Measurements from ENCODE around the gene PLN. TPM values are rescaled to one million over a fixed set of nuclear protein-coding genes. Genes with fewer than 3 reads are reported as not detected.

Gene PLN
- total and polyA plus RNA-seq, 9 of the 15 experiments (the other 6 are each of a cell fraction or from before 2014, with no cell fraction given) = 0.03 to 0.30 (median 0.03) TPM; not detected in 6

DNA sequence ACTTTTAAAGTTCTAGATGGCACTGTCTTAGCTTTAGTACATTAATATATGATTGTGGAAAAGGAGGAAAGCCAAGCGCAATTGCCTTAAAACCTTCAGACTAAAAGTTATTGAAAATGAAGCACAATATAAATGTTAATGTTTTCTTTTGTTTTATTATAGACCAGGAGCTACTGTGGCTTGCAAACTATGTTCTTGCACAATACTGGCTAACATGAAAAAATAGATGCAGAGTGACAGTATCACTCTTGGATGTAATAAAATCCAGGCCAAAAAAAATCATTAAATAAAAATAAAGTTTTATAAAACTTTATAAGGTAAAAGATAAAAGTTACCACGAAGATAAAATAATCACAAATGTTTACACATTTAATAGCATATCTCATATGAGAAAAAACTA lies 18.3 kb upstream of the PLN start:
- DNase-seq (ENCODE audit: extremely low read depth in 1 of 4, low spot score in 3 of 4) (no peak), FAIRE-seq (no peak), ATAC-seq (no peak)
- no TSS peak for BruUV-seq (replicated peaks)
- Histone ChIP-seq H3K79me2 (ENCODE audit: control insufficient read depth, insufficient read depth, low read length) (0 out of 3 replicates have a peak, but pooled peaks cover 6% of the 10 kb centered on the region), H2AFZ (ENCODE audit: low read depth, low read length) (no peak overlapping the region), H3K36me3 (ENCODE audit: control insufficient read depth, insufficient read depth, low read length) (no peaks in the 10 kb centered on the region), H3K4me3 (no peak overlapping the region), H3K9me3 (replicated peaks; ENCODE audit: control insufficient read depth, insufficient read depth, low read depth, low read length) (0 out of 2 replicates have a peak, but pooled peaks cover 3% of the 10 kb centered on the region), H3K9me1 (ENCODE audit: control insufficient read depth, insufficient read depth, low read length) (no peaks in the 10 kb centered on the region), H3K27ac (ENCODE audit: extremely low read depth, low read depth, low read length) (no peak overlapping the region), H3K4me2 (ENCODE audit: insufficient read depth, low read length) (no peak overlapping the region), H4K20me1 (replicated peaks; ENCODE audit: control insufficient read depth, insufficient read depth, low read length) (no peaks in the 10 kb centered on the region), H3K27me3 (ENCODE audit: control insufficient read depth in 2 of 2, insufficient read depth in 2 of 2, low read length in 2 of 2) (no peaks in the 10 kb centered on the region), H3K4me1 (replicated peaks in 1 of 2; ENCODE audit: control insufficient read depth in 2 of 2, insufficient read depth in 2 of 2, low read length in 2 of 2) (no peaks in the 10 kb centered on the region), H3K9ac (ENCODE audit: insufficient read depth in 1 of 2, low read depth in 2 of 2, low read length in 2 of 2) (no peak overlapping the region)
- TF ChIP-seq EGR1 (conservative IDR thresholded peaks at IDR 0.05) = no peak
- no peak for TF ChIP-seq MTF1 (CRISPR knock-in tag; IDR thresholded peaks at IDR 0.05; ENCODE audit: borderline replicate concordance)
- TF ChIP-seq, protein P1, sequence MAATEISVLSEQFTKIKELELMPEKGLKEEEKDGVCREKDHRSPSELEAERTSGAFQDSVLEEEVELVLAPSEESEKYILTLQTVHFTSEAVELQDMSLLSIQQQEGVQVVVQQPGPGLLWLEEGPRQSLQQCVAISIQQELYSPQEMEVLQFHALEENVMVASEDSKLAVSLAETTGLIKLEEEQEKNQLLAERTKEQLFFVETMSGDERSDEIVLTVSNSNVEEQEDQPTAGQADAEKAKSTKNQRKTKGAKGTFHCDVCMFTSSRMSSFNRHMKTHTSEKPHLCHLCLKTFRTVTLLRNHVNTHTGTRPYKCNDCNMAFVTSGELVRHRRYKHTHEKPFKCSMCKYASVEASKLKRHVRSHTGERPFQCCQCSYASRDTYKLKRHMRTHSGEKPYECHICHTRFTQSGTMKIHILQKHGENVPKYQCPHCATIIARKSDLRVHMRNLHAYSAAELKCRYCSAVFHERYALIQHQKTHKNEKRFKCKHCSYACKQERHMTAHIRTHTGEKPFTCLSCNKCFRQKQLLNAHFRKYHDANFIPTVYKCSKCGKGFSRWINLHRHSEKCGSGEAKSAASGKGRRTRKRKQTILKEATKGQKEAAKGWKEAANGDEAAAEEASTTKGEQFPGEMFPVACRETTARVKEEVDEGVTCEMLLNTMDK (IDR thresholded peaks at IDR 0.05; ENCODE audit: borderline replicate concordance, insufficient read depth, low read depth, low read length, poor library complexity, severe bottlenecking) = no peak
- no peak for TF ChIP-seq SAFB (IDR thresholded peaks at IDR 0.05; ENCODE audit: borderline replicate concordance, low read depth, low read length)
- no peak for TF ChIP-seq CTBP1 (IDR thresholded peaks at IDR 0.05; ENCODE audit: borderline replicate concordance)
- TF ChIP-seq, protein P2, sequence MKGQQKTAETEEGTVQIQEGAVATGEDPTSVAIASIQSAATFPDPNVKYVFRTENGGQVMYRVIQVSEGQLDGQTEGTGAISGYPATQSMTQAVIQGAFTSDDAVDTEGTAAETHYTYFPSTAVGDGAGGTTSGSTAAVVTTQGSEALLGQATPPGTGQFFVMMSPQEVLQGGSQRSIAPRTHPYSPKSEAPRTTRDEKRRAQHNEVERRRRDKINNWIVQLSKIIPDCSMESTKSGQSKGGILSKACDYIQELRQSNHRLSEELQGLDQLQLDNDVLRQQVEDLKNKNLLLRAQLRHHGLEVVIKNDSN (CRISPR knock-in tag; IDR thresholded peaks at IDR 0.05) = no peak
- no peak for TF ChIP-seq NFIX (CRISPR knock-in tag; IDR thresholded peaks at IDR 0.05; ENCODE audit: low read depth)
- TF ChIP-seq THRAP3 (IDR thresholded peaks at IDR 0.05; ENCODE audit: borderline replicate concordance) = no peak
- no peak for TF ChIP-seq ZNF830 (CRISPR knock-in tag; IDR thresholded peaks at IDR 0.05)
- TF ChIP-seq ETV6 (IDR thresholded peaks at IDR 0.05; ENCODE audit: borderline replicate concordance in 1 of 2, low read depth in 2 of 2, low read length in 1 of 2) = no peak
- TF ChIP-seq ETV6 (CRISPR knock-in tag; IDR thresholded peaks at IDR 0.05; ENCODE audit: borderline replicate concordance) = no peak
- no peak for TF ChIP-seq ZFPM2 (CRISPR knock-in tag; IDR thresholded peaks at IDR 0.05)
- no peak for TF ChIP-seq ZNF140 (CRISPR knock-in tag; IDR thresholded peaks at IDR 0.05)
- no peak for TF ChIP-seq CHD2 (IDR thresholded peaks at IDR 0.05; ENCODE audit: low read depth, low read length)
- no peak for TF ChIP-seq ZNF445 (CRISPR knock-in tag; IDR thresholded peaks at IDR 0.05; ENCODE audit: low read depth)
- no peak for TF ChIP-seq DDX20 (tag; IDR thresholded peaks at IDR 0.05; ENCODE audit: low read depth)
- TF ChIP-seq NFYB (IDR thresholded peaks at IDR 0.05; ENCODE audit: extremely low read depth, insufficient read length) = no peak
- 69% methylated on average over 2 of the region's 2 CpGs for WGBS (ENCODE audit: insufficient coverage, low coverage, missing lambda C conversion rate)
- intact Hi-C loops (cut with micrococcal nuclease) = no loop called here
- ChIA-PET POLR2A (no interaction called here), CTCF (ENCODE audit: low intra/inter-chr PET ratio) (no interaction called here)
- in situ Hi-C loops (cut with MboI) = no loop called here
